Cardiac fibroblast (primary cell): ENCODE measurements around the gene XCL1.

Experiments used
- DNase-seq, 2 donors: peaks; one replicate each; pipeline versions ENCODE4 v3.0.0 to v3.0.0-alpha.2; 2010; ENCODE audit warnings: low read depth in 2 of 2
- H3K4me3 ChIP-seq, 2 donors: replicated peaks in 1 of 2; 1 replicate in 1 of 2; 2 replicates in 1 of 2; pipeline ENCODE4 v1.5.1; 2011; ENCODE audit warnings: low read depth in 2 of 2, low read length in 2 of 2, mild to moderate bottlenecking in 2 of 2, moderate library complexity in 1 of 2
- TF ChIP-seq, protein P1 (sequence below): IDR thresholded peaks from one replicate; pipeline ENCODE4 v1.5.1; 2011; ENCODE audit warnings: low read depth, mild to moderate bottlenecking, low read length, inconsistent platforms

Gene XCL1

GRCh38 chr1:168607872-168608428 lies 31.5 kb downstream of the XCL1 start:
- TF ChIP-seq, protein P1, sequence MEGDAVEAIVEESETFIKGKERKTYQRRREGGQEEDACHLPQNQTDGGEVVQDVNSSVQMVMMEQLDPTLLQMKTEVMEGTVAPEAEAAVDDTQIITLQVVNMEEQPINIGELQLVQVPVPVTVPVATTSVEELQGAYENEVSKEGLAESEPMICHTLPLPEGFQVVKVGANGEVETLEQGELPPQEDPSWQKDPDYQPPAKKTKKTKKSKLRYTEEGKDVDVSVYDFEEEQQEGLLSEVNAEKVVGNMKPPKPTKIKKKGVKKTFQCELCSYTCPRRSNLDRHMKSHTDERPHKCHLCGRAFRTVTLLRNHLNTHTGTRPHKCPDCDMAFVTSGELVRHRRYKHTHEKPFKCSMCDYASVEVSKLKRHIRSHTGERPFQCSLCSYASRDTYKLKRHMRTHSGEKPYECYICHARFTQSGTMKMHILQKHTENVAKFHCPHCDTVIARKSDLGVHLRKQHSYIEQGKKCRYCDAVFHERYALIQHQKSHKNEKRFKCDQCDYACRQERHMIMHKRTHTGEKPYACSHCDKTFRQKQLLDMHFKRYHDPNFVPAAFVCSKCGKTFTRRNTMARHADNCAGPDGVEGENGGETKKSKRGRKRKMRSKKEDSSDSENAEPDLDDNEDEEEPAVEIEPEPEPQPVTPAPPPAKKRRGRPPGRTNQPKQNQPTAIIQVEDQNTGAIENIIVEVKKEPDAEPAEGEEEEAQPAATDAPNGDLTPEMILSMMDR, result no peak
- DNase-seq, result no peak
- no peak overlapping the region for H3K4me3 ChIP-seq

DNA sequence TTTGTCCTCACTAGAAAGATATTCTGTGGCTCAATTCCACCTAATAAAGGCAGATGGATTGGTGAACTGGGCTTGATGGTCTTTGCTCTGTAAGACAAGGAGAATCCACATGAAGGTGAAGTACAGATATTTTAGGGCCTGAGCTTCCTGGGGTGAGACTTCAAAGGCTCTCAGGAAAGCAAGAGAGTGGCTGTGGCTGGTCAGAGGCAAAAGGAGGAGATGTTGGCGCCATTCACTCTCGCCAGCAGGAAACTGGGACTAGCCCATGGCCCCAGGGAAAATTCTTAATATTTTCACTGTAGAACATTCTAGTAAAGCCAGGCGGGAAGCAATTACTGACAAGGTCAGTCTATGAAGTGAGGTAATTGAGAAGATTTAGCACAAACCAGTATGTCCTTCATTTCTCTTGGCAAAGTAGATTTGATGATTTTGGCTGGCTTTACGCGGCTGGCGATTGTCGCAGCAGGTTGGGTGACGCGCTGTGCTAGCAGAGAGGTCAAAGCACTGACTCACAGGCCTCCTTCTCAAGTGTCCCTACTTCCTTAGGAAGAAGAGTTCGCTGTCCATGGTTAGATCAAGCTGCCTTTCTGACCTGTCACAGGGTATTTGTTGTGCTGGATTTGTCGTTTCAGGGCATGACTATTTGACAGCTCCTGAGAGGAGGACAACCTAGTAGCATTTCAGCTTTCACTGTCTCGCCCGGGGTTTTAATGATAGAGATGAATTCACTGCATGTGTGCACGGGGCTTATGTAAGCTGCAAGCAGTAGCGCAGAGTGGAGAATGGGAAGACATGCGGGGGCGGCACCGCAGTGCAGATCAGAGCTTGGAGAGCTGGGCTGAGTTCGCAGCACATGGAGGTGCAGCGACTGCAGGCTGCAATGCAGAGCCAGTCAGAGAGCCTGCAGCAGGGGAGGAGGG lies 32.7 kb downstream of the XCL1 start:
- no peak overlapping the region for H3K4me3 ChIP-seq
- TF ChIP-seq, protein P1, result no peak
- peak; percentile 47 to 70 for DNase-seq

DNA sequence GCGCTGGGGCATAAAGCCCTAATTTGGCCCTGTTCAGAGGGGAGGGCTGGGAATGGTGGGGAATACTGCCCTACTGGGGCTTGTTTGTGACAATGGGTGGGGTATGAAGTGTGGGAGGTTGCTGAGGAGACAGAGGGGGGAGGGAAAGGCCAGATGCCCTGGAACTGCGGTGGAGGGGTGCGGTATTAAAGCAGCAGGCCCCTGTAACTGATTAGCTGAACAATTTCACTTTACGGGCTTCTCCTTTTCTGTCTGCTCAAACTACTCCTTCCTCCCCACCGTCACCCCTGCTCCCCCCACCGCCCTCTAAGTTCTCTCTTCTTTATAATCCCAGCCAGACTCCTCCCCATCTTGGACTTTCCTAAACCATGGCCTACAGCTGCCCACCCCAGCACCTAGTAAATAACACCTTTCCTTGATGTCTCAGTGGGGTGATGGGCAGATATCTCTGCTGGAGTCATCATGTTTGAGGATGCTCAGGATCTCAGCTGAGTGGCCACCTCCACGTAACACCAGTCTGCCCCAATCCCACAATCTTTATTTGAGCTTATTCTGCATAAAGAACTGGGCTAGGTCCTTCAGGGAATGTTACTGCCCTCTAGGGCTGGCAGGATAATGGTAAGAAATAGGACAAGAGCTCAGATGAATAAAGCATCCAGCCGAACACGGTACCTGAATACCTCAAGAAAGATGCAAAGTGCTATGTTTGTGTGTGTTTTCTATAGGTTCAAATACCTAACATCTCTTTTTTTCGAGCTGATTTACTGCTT lies 33.5 kb downstream of the XCL1 start:
- TF ChIP-seq, protein P1, result no peak
- no peak for DNase-seq
- no peak overlapping the region for H3K4me3 ChIP-seq

- DNase-seq, result no peak
- no peak overlapping the region for H3K4me3 ChIP-seq
- TF ChIP-seq, protein P1, result no peak
These were observed 36.6 kb downstream of the XCL1 start for GRCh38 chr1:168613038-168613451.

- TF ChIP-seq, protein P1, result no peak
- H3K4me3 ChIP-seq, result no peak overlapping the region
- DNase-seq, result peak in 1 of 2 donors; percentile 30
These were observed 37.4 kb downstream of the XCL1 start for GRCh38 chr1:168613691-168614231.

GRCh38 chr1:168614235-168614634 lies 37.8 kb downstream of the XCL1 start:
- no peak overlapping the region for H3K4me3 ChIP-seq
- no peak for DNase-seq
- TF ChIP-seq, protein P1, result no peak
